NCI-H2081 treated with DMSO at 0.1 percent for 48 hours (cell line): ENCODE results near the gene ACTN1.

Experiments
- DNase-seq: peaks from one replicate; lab custom pipeline; 2025; lab: John Stamatoyannopoulos, UW

ACTN1 gene

GRCh38 chr14:68916358-68916941 lies 62.7 kb downstream of the ACTN1 start:
- no peak for DNase-seq

GRCh38 chr14:68913516-68913915 lies 65.6 kb downstream of the ACTN1 start:
- no peak for DNase-seq

GRCh38 chr14:68911594-68912227 lies 67.4 kb downstream of the ACTN1 start:
- no peak for DNase-seq

GRCh38 chr14:68910540-68910939 lies 68.6 kb downstream of the ACTN1 start:
- DNase-seq: no peak

- DNase-seq: no peak
These were observed 70.3 kb downstream of the ACTN1 start for GRCh38 chr14:68908803-68909202.

GRCh38 chr14:68908201-68908600 lies 70.9 kb downstream of the ACTN1 start:
- no peak for DNase-seq

GRCh38 chr14:68906439-68906838 lies 72.7 kb downstream of the ACTN1 start:
- DNase-seq: no peak

- DNase-seq: no peak
These were observed 73.8 kb downstream of the ACTN1 start for GRCh38 chr14:68905107-68905895.

GRCh38 chr14:68902357-68902756 lies 76.7 kb downstream of the ACTN1 start:
- no peak for DNase-seq

- DNase-seq: no peak
These were observed 80.0 kb downstream of the ACTN1 start for GRCh38 chr14:68899033-68899603.

GRCh38 chr14:68898248-68899032 lies 80.7 kb downstream of the ACTN1 start:
- DNase-seq: no peak

GRCh38 chr14:68897559-68898155 lies 81.4 kb downstream of the ACTN1 start:
- DNase-seq: no peak

GRCh38 chr14:68896132-68896531 lies 83.0 kb downstream of the ACTN1 start:
- no peak for DNase-seq

- no peak for DNase-seq
These were observed 84.0 kb downstream of the ACTN1 start for GRCh38 chr14:68894802-68895703.

GRCh38 chr14:68894123-68894522 lies 85.0 kb downstream of the ACTN1 start:
- DNase-seq: no peak

GRCh38 chr14:68893566-68893965 lies 85.5 kb downstream of the ACTN1 start:
- no peak for DNase-seq

- no peak for DNase-seq
These were observed 86.1 kb downstream of the ACTN1 start for GRCh38 chr14:68892961-68893360.

- DNase-seq: no peak
These were observed 87.0 kb downstream of the ACTN1 start for GRCh38 chr14:68891851-68892660.

- DNase-seq: no peak
These were observed 88.8 kb downstream of the ACTN1 start for GRCh38 chr14:68890173-68890931.
